Measurements from ENCODE around the gene APOL2. TPM values are rescaled to one million over a fixed set of nuclear protein-coding genes. Genes with fewer than 3 reads are reported as not detected.

The APOL2 gene
- total RNA-seq, 1 experiment from 2014 or later = 9.9 TPM

DNA sequence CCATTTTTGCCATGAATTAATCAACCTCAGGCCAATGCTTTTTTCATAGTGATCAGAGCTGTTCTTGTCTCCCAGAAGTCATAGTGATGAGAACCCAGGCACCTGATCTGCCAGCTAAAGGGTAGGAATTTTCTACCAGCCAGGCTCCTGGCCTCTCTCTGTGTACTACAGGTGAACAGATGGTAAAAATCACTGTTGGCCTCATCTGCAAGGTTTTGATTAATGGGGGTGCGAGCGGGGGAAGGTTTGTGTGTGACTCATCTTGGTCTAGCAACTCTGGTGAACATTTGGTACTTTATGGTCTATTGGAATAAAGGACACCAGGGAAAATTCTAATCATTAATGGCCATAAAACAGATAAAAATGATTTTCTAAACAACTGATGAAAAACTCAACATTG lies 23.3 kb downstream of the APOL2 start:
- no peaks in the 10 kb centered on the region for H3K79me2 ChIP-seq (ENCODE audit: insufficient read depth, low read length)
- RAD21 ChIA-PET (ENCODE audit: low non-redundant PET in 1 of 2, low total read pairs in 2 of 2, uncharacterized antibody in 2 of 2, unreplicated experiment in 2 of 2) = no interaction called here
- no peaks in the 10 kb centered on the region for H3K36me3 ChIP-seq (ENCODE audit: control insufficient read depth in 1 of 2, insufficient read depth in 2 of 2, low read length in 2 of 2)
- CTCF ChIA-PET = no interaction called here
- no peak for DNase-seq (ENCODE audit: low read depth, low spot score)
- H4K20me1 ChIP-seq (ENCODE audit: insufficient read depth) = no peaks in the 10 kb centered on the region
- POLR2A ChIA-PET = interaction anchor here (0.9 kb wide), 1 partner anchor 22 kb away, joined by 3 read pairs; no protein-coding TSS in a partner anchor
- no peak overlapping the region for H3K4me3 ChIP-seq (replicated peaks in 1 of 2; ENCODE audit: low read depth in 1 of 2, low read length in 2 of 2)
- ATAC-seq = no peak
- no peaks in the 10 kb centered on the region for H3K9me2 ChIP-seq (ENCODE audit: insufficient read depth)
- no peak overlapping the region for H3K9ac ChIP-seq (ENCODE audit: low read length)
- peaks cover 27% of the 10 kb centered on the region for H3K27me3 ChIP-seq (ENCODE audit: insufficient read depth, low read length)
- no peaks in the 10 kb centered on the region for H3K4me1 ChIP-seq (ENCODE audit: control insufficient read depth in 1 of 2, insufficient read depth in 2 of 2, low read length in 2 of 2)
- no TSS peak for BruUV-seq (replicated peaks)
- H3K4me2 ChIP-seq (ENCODE audit: low read length) = no peak overlapping the region
- intact Hi-C loops (cut with micrococcal nuclease) = no loop called here
- H3K27ac ChIP-seq (ENCODE audit: low read depth, low read length) = no peak overlapping the region
- no peak overlapping the region for H2AFZ ChIP-seq (ENCODE audit: low read depth, low read length, poor library complexity, severe bottlenecking)
- H3K9me3 ChIP-seq (ENCODE audit: control insufficient read depth in 1 of 2, insufficient read depth in 1 of 2, low read depth in 1 of 2, low read length in 2 of 2) = no peaks in the 10 kb centered on the region
- TF ChIP-seq SRF (IDR thresholded peaks at IDR 0.05; ENCODE audit: low read depth) = no peak
- TF ChIP-seq CBX3 (IDR thresholded peaks at IDR 0.05; ENCODE audit: low read depth) = no peak
- TF ChIP-seq FOSL1 (IDR thresholded peaks at IDR 0.05; ENCODE audit: low read depth) = no peak
- TF ChIP-seq POLR2AphosphoS5 (IDR thresholded peaks at IDR 0.05; ENCODE audit: low read depth, low read length) = no peak
- no peak for TF ChIP-seq EZH2phosphoT487 (IDR thresholded peaks at IDR 0.05; ENCODE audit: borderline replicate concordance)
- TF ChIP-seq, protein P1, sequence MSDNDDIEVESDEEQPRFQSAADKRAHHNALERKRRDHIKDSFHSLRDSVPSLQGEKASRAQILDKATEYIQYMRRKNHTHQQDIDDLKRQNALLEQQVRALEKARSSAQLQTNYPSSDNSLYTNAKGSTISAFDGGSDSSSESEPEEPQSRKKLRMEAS (IDR thresholded peaks at IDR 0.05) = no peak
- no peak for TF ChIP-seq POLR2A (IDR thresholded peaks at IDR 0.05; ENCODE audit: borderline replicate concordance, extremely low read depth, insufficient read depth, insufficient read length)

DNA sequence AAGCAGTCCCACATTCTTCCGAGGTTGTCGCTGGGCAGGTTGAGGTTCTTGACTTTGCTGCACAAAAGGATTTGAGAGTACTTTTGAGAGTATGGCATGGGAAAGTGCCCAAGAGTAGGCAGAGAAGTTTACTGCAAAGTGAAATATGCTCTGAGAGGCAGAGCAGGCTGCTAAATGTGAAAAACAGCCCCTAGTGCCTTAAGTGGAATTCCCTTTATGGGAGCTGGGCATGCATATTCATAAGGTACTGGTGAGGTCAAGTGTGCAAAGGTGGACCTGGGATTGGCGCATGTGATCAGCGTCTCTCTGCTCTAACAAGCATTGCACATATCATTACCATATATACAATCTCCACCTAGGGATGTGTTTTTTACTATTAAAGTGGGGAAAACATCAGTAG lies 25.7 kb downstream of the APOL2 start:
- POLR2A ChIA-PET = no interaction called here
- TF ChIP-seq POLR2A (IDR thresholded peaks at IDR 0.05; ENCODE audit: borderline replicate concordance, extremely low read depth, insufficient read depth, insufficient read length) = no peak
- no peak for TF ChIP-seq FOSL1 (IDR thresholded peaks at IDR 0.05; ENCODE audit: low read depth)
- TF ChIP-seq YY1 (IDR thresholded peaks at IDR 0.05; ENCODE audit: extremely low read depth, insufficient replicate concordance, low read depth, low read length) = no peak
- TF ChIP-seq POLR2AphosphoS5 (IDR thresholded peaks at IDR 0.05; ENCODE audit: low read depth, low read length) = no peak
- TF ChIP-seq EZH2 (IDR thresholded peaks at IDR 0.05) = no peak
- TF ChIP-seq TCF7L2 (IDR thresholded peaks at IDR 0.05; ENCODE audit: borderline replicate concordance, extremely low read depth, insufficient read depth, insufficient read length) = no peak
- no peak for TF ChIP-seq SP1 (IDR thresholded peaks at IDR 0.05; ENCODE audit: low read depth)
- no peak for TF ChIP-seq SIN3A (IDR thresholded peaks at IDR 0.05; ENCODE audit: low read depth)
- TF ChIP-seq, protein P2, sequence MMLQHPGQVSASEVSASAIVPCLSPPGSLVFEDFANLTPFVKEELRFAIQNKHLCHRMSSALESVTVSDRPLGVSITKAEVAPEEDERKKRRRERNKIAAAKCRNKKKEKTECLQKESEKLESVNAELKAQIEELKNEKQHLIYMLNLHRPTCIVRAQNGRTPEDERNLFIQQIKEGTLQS (IDR thresholded peaks at IDR 0.05) = no peak
- no peak for TF ChIP-seq SRF (IDR thresholded peaks at IDR 0.05; ENCODE audit: low read depth)
- no peak for TF ChIP-seq EZH2phosphoT487 (IDR thresholded peaks at IDR 0.05; ENCODE audit: borderline replicate concordance)
- no peak for TF ChIP-seq ZFX (IDR thresholded peaks at IDR 0.05)
- TF ChIP-seq, protein P1 (IDR thresholded peaks at IDR 0.05) = no peak
- TF ChIP-seq, protein P3, sequence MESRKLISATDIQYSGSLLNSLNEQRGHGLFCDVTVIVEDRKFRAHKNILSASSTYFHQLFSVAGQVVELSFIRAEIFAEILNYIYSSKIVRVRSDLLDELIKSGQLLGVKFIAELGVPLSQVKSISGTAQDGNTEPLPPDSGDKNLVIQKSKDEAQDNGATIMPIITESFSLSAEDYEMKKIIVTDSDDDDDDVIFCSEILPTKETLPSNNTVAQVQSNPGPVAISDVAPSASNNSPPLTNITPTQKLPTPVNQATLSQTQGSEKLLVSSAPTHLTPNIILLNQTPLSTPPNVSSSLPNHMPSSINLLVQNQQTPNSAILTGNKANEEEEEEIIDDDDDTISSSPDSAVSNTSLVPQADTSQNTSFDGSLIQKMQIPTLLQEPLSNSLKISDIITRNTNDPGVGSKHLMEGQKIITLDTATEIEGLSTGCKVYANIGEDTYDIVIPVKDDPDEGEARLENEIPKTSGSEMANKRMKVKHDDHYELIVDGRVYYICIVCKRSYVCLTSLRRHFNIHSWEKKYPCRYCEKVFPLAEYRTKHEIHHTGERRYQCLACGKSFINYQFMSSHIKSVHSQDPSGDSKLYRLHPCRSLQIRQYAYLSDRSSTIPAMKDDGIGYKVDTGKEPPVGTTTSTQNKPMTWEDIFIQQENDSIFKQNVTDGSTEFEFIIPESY (IDR thresholded peaks at IDR 0.05; ENCODE audit: extremely low read depth, insufficient replicate concordance, low read length) = no peak
- no TSS peak for BruUV-seq (replicated peaks)
- RAD21 ChIA-PET (ENCODE audit: low non-redundant PET in 1 of 2, low total read pairs in 2 of 2, uncharacterized antibody in 2 of 2, unreplicated experiment in 2 of 2) = no interaction called here
- CTCF ChIA-PET = no interaction called here
- H3K79me2 ChIP-seq (ENCODE audit: insufficient read depth, low read length) = no peaks in the 10 kb centered on the region
- H3K27ac ChIP-seq (ENCODE audit: low read depth, low read length) = no peak overlapping the region
- DNase-seq (ENCODE audit: low read depth, low spot score) (no peak), ATAC-seq (no peak)
- no peak overlapping the region for H3K4me2 ChIP-seq (ENCODE audit: low read length)
- H3K36me3 ChIP-seq (ENCODE audit: control insufficient read depth in 1 of 2, insufficient read depth in 2 of 2, low read length in 2 of 2) = no peaks in the 10 kb centered on the region
- no peaks in the 10 kb centered on the region for H3K9me3 ChIP-seq (ENCODE audit: control insufficient read depth in 1 of 2, insufficient read depth in 1 of 2, low read depth in 1 of 2, low read length in 2 of 2)
- H3K9ac ChIP-seq (ENCODE audit: low read length) = no peak overlapping the region
- intact Hi-C loops (cut with micrococcal nuclease) = no loop called here
- peaks cover 29% of the 10 kb centered on the region for H3K27me3 ChIP-seq (ENCODE audit: insufficient read depth, low read length)
- no peak overlapping the region for H2AFZ ChIP-seq (ENCODE audit: low read depth, low read length, poor library complexity, severe bottlenecking)
- no peaks in the 10 kb centered on the region for H4K20me1 ChIP-seq (ENCODE audit: insufficient read depth)
- no peaks in the 10 kb centered on the region for H3K9me2 ChIP-seq (ENCODE audit: insufficient read depth)
- no peak overlapping the region for H3K4me3 ChIP-seq (replicated peaks in 1 of 2; ENCODE audit: low read depth in 1 of 2, low read length in 2 of 2)
- H3K4me1 ChIP-seq (ENCODE audit: control insufficient read depth in 1 of 2, insufficient read depth in 2 of 2, low read length in 2 of 2) = no peaks in the 10 kb centered on the region

Measured in HCT116 (cell line).